Frontal cortex (tissue), 4 donors: Measurements from ENCODE around the gene SLC16A8. TPM values are rescaled to one million over a fixed set of nuclear protein-coding genes. Genes with fewer than 3 reads are reported as not detected.
"Not testable (repeated sequence)": the region's sequence is repeated elsewhere in the genome, so short reads cannot be mapped to it uniquely, and the experiment has no call there.

Experiments used
- DNase-seq, 2 donors: peaks; one replicate each; pipeline ENCODE4 v3.0.0; 2012; ENCODE audit warnings: low spot score in 2 of 2
- FAIRE-seq: peaks from 2 replicates; lab custom pipeline; 2012; peaks lifted over from hg19 to GRCh38; lab: Jason Lieb, UNC
- total RNA-seq: library from RNA; depleted of rRNA; stranded (reverse); fragments of >200 nt; gene quantifications from one replicate; pipeline ENCODE4 v1.2.3, GENCODE V29; 2014
- donor health status: control.
- donor health status: control.
- donor health status: control.

Gene SLC16A8
- total RNA-seq, 1 donor from 2014 or later: 3.7 TPM

DNA sequence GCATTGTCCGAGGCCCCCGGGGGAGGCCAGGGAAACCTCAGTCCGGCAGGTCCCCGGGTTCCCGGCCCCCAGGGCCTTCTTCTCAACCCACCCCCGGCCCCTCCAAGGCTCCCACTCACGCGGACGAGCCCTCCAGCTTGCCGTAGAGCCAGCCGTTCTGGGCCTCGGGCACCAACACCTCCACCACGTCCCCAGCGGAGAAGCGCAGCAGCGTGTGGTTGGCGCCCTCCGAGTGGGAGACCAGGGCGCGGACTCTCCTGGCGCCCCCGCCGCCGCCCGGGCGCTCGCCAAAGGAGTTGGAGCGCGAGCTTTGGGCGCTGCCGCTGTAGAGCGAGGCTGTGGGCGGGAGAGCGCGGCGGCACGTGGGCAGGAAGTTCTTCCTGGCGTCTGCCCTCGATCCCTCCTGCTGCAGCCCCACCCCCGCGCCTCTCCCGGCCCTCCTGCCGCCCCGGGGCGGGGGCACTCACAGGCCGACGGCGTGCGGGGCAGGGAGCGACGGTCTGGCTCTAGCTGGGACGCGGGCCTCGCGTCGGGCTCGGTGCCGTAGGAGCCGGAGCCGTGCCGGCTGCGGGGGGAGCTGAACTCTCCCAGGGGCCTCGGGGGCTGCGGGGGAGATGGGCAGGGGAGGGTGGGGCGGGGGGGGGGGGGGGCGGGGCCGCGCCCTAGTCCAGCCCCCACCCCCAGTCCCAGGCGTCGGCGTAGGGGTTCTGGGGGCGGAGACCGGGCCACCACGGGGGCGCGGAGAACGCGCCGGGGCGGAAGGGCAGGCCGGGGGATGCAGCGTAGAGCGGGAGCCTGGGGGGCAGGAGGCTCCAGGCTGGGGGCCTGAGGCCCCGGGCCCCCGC, 4.9 kb upstream of the SLC16A8 start:
- peak in 1 of 2 donors; percentile 59 for DNase-seq
- FAIRE-seq: no peak

DNA sequence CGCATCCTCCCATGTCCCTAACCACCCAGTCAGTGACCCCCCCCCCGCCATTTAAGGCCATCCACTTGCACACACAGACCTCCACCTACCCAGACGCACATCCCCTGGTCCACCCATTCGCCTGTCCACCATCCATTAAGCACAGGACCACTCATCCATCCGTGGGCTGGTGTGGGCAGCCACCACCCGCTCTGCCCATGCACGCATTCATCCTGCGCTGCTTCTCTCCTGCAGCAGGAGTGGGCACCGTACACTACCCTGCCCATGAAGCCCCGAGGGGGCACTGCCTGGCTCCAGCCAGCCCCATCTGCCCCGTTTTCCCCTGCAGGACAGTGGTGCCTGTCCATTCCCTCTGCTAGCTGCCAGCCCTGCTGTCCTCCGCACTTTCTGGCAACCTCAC, 3.9 kb upstream of the SLC16A8 start:
- no peak for DNase-seq
- no peak for FAIRE-seq

DNA sequence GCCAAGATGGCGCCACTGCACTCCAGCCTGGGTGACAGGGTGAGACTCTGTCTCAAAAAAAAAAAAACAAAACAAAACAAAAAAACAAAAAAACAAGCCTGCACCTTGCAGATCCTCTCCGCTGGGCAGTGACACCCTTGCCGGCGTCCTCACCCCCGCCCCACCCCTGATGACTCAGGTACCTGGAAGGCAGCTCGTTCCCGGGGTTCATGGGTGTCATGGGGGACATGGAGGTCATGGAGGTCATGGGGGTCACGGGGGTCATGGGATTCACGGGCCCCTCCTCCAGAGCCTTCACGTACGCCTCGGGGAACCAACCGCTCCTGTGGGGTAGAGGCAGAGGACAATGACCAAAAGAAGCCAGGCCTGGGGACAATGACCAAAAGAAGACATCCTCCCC, 3.0 kb upstream of the SLC16A8 start:
- DNase-seq: no peak
- FAIRE-seq: no peak

DNA sequence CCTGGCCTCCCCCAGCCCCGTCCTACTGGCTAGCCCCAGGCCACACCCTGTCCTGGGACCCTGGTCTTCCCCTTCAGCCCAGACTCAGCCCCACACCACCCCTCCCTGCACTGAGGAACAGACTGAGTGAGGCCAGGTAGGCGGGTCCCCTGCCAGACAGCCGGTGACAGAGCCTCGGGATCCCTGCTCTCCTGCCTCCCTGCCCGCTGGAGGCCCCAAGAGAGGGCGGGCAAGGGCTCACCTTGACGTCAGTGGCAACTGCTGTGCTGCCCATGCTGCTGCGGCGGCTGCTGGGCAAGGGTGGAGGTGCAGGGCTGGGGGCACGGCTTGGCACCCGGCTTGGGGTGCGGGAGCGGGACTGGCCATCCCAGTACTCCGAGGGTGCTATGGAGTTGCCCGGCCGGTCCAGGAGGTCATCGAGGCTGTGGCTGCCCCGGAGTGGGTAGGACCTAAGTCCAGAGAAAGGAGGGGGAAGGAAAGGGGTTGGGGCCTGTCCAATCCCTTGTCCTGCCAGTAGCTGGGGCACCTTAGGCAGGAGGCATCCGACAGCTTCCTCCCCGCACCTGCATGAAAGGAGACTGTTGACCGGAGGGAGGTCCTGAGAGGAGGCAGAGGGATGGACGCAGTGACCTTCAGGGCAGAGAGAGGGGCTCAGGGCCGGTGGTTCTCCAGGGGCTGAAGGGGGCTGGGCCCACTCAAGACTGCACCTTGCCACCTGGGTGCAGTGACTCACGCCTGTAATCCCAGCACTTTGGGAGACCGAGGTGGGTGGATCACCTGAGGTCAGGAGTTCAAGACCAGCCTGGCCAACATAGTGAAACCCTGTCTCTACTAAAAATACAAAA, 2.2 kb upstream of the SLC16A8 start:
- FAIRE-seq: no peak
- no peak for DNase-seq

DNA sequence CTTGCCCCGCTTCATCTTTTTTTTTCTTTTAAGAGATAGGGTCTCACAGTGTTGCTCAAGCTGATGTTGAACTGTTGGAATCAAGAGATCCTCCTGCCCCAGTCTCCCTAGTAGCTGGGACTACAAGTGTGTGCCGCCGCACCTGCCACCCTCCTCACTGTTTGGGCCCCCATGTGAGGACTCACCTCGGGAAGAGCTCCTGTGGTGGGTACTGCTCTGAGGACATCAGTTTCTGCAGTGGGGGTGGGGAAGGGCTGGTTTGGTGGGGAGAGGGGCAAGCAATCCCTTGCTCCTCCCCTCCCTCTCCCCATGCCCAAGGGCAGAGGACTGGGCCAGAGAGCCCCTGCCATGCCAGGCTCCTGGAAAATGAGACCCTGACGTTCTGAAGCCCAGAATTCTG, 1.5 kb upstream of the SLC16A8 start:
- no peak for FAIRE-seq
- no peak for DNase-seq

DNA sequence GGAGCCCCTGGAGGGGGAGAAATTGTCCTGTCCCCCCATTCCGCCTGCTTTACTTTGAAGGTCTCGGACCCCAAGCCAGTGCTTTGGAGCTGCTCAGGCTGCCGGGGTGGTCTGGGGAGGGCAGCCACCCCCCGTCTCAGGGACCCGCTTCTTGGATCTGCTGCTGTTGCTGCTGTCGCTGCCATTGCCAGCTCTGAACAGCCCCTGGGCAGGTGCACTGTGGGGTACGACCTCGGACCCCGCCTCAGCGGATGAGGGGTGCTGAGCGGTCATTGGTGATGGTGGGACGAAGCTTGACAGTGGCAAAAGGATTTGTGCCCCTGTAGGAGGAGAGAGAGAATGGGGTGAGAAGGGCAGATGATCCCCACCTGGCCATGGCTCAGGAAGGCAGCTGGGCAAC, 1.1 kb upstream of the SLC16A8 start:
- FAIRE-seq (no peak), DNase-seq (no peak)

DNA sequence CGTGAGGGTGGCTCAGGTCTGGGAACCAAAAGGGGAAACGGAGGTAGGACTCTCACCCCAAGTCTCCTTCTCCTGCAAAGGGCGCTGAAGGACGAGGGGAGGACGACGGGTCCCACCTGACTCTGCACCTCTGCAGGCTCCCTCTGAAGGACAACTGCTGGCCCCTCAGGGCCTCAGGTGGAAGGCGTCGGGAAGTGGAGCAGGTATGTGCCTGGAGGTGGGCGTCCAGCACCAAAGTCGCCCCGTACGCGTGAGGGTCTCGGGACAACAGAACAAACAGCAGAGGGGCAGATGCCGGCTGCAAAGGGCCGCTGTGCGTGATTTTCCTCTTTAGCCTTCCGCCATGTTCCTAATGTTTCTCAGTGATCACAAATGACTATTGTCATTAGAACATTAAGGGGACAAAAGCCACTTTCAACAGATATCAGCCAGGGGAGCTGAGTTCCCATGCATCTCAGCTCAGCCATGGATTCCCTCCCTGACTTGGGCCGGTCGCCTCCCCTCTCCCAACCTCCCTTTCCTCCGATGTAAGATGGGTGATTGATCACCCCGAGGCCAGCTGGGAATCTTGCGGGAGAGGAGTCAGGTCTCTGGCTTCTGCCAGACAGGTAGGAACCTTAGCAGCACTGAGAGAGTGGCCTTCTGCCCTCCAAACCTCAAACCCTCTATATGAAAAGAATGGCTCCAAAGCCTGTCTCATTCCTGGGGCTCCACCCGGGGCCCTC, 836 bp downstream of the SLC16A8 start:
- no peak for DNase-seq
- FAIRE-seq: no peak

DNA sequence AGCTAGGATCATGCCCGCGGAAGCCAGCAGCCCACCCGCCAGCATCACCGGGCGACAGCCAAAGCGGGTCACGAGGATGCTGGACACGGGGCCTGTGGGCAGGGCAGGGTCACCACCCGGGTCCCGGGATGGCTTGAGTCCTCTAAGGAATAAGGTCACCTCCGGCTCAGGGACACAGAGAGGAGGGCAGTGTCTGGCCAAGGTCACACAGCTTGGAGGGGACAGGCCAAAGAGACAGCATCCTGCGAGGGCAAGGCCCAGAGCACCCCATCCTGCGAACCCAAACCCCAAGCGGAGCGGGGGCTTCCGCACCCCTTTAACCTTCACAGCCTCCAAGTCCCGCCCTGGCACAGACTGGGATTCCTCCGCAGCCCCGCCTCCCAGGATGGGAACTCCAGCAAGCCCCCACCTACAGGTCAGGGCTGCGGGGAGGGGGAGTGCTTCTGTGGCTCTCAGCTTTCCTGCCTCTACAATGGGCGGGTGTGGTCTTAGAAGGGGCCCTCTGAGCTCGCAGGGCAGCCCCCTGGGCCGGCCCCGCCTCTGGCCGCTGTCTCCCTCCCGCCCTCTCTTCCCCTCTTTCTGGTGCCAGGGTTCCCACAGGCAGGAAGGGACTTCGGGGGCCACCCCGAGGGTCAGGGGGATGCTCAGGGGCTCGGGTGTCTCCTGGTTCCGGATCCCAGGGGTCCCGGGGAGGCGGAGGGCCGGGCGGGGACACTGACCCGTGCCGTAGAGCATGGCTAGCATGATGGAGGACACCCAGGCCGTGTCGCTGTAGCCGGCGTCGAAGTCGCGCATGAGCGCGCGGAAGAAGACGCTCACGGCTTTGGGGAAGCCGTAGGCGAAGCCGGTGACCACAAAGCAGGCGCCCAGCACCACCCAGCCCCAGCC, 1.8 kb downstream of the SLC16A8 start:
- no peak for DNase-seq
- no peak for FAIRE-seq

DNA sequence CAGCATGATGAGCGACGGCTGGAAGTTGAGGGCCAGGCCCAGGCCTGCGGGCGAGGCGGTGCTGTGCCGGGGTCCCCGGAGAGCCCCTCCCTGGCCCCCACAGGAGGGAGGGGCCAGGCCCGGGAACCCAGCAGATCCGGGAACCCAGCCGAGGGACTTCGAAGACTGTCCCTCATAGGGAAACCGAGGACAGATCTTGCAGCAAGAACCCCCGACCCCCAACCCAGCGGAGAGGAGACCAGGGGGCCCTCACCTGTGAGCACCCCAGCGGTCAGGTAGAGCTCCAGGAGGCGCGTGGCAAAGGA, 2.4 kb downstream of the SLC16A8 start:
- DNase-seq (no peak), FAIRE-seq (no peak)

DNA sequence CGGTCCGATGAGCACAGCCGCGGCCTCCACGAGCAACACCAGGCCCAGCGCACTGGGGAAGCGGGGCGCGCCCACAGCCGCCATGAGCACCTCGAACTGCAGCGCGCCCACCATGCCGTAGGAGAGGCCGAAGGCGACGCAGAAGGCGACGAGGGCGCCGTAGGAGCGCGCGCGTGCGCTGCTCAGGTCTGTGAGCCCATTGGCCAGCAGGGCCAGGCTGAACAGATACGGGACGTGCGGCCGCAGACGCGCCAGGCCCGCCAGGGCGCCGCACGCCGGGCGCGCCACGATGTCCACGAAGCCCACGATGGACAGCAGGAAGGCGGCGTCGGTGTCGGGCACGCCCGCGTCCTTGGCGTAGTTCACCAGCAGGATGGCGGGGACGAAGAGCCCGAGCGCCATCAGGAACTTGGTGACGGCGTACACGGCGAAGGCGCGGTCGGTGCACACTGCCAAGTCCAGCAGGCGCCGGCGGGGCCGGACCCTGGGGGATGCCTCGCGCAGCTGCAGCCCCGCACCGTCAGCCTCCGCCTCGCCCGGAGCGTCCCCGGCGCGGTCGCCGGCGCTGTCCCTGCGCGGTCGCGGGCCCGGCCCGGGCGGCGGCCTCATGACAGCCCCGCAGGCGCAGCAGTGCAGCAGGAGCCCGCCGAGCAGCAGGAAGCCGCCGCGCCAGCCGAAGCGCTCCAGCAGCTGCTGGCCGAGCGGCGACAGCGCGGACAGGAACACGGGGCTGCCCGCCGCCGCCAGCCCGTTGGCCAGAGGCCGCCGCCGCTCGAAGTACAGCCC, 2.9 kb downstream of the SLC16A8 start:
- DNase-seq (no peak), FAIRE-seq (no peak)

DNA sequence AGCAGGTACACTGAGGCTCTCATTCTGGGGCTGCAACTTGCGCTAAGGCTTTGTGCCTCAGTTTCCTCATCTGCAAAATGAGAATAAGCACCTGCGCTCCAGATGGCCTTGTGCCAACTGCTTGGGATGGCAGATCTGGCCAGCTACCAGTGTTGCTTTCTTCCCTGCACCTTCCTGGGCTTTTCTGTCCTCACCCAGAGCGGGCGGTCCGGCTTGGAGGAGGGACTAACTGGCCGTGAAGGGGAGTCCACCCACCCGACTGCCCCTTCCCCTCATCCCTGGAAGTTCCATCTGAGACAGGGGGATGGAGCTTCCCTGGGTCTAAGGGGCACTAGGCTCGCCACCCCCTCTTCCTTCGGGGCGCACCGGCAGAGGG, 3.5 kb downstream of the SLC16A8 start:
- DNase-seq: no peak
- FAIRE-seq: no peak

DNA sequence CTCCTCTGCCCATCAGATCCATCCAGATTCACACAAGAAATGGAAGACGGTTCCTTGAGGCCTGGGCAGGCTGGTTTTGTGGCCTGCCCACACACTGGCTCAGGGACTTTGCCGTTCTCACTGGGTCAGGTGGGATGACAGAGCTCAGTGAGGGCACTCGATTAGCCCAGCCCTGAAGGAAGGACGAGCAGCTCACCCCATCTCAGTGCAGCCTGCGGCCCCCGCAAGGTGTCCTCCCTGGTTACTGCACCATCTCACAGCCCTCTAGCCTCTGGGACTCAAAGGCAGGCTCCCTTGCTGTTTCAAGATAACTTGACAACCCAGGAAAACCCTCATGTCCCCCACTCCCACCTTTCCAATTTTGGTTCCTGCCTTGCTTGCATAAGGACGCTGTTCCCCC, 4.2 kb downstream of the SLC16A8 start:
- DNase-seq (no peak), FAIRE-seq (no peak)

DNA sequence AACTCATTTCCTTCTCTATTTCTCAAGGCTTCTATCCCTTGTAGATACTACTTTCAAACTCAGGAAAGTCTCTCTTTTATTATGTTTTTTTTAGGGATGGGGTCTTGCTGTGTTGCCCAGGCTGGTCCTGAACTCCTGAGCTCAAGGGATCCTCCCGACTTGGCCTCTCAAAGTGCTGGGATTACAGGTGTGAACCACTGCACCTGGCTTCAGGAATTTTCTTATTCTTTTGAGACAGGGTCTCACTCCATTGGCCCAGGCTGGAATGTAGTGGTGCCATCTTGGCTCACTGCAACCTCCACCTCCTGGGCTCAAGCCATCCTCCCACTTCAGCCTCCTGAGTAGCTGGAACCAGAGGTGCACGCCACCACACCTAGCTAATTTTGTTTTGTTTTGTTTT, 4.8 kb downstream of the SLC16A8 start:
- FAIRE-seq, DNase-seq: not testable (repeated sequence)

DNA sequence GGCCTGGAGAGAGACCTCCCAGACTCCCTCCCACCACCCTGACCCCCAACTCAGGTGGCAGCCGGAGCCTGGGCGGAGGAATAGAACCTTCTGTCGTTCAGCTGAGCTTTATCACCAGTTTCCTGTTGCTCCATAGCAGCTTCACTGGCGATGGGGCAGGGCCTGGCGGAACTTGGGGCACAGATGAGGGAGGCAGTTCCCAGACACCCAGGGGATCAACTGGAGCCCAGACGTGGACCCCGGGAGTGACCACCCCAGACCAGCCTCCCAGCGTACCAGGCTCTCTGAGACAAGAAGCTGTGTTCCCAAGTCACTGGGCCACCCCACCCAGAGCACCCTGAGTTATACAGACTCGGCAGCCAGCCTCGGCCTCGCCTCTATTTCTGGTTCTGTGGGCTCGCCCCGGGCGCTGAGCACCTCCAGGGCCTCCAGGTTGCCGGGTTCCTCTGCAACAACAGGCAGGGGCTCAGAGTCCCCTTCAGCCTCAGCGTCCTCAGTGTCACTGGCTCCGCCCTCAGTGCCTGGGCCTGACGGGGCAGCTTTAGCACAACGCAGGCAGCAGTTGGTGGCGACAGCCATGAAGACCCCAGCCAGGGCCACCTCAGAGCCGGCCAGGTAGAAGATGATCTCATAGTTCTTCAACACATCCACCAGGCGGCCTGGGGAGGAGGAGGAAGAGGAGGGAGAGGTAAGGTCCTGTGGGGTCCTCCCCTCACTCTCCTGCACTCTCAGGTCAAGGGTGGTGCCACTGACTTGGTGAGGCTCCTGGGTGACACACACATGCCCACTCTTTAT, 5.7 kb downstream of the SLC16A8 start:
- no peak for FAIRE-seq
- DNase-seq: no peak

DNA sequence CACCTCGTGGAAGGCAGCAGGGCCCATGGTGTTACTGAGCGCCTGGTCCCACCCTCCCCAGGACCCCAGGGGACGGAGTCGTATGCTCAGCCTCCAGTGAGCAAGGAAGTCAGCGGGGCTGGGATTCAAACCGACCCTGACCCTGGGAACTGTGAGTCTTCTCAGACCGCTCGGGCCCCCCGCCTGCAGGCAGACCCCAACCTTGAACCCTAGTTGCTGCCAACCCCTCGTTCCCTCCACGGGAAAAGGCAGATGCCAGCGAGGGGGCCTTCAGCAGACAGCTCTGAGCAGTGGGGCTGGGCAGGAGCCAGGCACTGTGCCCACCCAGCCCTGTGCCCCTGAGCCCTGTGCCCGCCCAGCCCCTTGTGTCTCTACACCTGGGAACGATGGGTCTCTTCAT, 6.4 kb downstream of the SLC16A8 start:
- DNase-seq: no peak
- FAIRE-seq: no peak

DNA sequence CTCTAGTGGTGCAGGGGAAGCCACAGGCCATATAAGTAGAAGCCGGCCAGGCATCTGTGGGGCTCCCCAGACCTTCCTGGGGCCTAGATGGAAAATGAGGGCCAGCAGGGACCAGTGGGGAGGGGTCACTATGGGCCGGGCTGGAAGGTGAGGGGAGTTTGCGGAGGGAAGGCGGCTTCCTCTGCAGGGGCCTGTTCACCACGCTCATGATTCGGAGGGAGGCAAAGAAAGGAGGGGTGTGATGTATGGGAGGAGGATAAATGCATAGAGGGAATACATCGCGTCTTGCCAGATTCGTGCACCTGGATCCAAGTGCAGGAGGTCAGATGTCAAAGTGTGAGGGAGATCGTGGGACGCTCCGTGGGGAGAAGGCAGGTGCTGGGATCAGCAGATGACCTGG, 6.9 kb downstream of the SLC16A8 start:
- no peak for DNase-seq
- no peak for FAIRE-seq

DNA sequence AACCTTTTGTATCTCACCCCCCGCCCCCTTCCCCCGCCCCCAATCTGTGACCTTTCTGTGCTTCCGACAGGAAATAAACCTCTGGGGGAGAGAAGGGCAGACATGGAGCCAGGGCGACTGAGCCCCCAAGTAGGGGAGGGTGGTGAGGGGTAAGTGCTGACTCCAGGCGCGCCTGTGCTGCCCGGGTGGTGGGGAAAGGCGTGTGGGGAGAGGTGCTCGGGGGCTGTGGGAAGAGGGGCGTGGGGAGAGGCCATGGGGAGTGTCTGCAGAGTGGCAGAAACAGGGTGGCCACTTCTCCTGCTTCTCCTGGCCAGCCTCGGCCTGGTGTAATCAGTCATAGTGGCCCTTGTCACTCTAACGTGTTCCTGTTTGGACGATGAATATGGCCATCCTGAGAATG, 8.0 kb downstream of the SLC16A8 start:
- DNase-seq (no peak), FAIRE-seq (no peak)

DNA sequence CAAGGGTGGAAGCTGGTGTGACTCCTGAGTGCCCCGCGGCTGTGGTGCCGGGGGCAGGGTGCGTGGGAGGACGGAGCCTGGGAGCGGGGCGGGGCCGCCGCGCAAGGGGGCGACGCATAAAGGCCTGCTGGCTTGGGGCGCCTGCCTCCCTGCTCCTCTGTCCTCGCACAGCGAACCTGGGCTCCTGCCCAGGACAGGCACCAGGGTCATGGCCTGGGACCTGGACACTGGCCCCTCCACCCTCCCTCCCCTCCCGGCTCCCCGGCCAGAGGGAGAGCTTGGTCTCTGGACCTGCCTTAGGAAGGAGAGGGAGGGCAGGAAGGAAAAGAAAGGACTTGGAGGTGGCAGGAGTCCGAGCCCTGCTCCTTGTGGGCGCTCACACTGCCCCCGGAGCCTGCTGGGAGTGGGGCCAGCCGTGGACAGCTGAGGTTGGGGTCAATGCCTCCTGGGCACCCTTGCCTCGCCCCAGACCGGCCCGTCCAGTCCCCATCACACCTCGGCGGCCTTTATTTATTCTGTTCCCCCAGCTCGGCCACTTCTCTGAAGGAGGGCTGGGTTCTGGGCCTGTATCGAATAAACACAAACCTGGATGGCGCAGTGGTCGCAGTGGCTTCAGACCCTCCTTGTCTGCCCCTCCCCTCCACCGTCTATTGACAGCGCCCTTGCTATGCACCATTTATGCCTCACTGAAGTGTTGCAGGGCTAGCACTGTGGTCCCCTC, 8.7 kb downstream of the SLC16A8 start:
- DNase-seq (no peak), FAIRE-seq (no peak)
